Measurements from ENCODE around the gene UCN. TPM values are rescaled to one million over a fixed set of nuclear protein-coding genes. Genes with fewer than 3 reads are reported as not detected.

The UCN gene
- total RNA-seq, 1 donor from 2014 or later: not detected

- no peak overlapping the region for H3K4me3 ChIP-seq (ENCODE audit: low read depth, low read length)
- TF ChIP-seq CTCF (conservative IDR thresholded peaks at IDR 0.05; ENCODE audit: low read depth, low read length): no peak
Measured at GRCh38 chr2:27350106-27350693, 42.0 kb upstream of the UCN start.

GRCh38 chr2:27347641-27348040 lies 39.4 kb upstream of the UCN start:
- no peak for DNase-seq (ENCODE audit: low read depth)
- no peak for TF ChIP-seq CTCF (conservative IDR thresholded peaks at IDR 0.05; ENCODE audit: low read depth, low read length)
- H3K4me3 ChIP-seq (ENCODE audit: low read depth, low read length): no peak overlapping the region

More at GRCh38 chr2:27350106-27350693, 42.0 kb upstream of the UCN start:
- no peak for DNase-seq (ENCODE audit: low read depth)

GRCh38 chr2:27336173-27336572 lies 27.9 kb upstream of the UCN start:
- TF ChIP-seq CTCF (conservative IDR thresholded peaks at IDR 0.05; ENCODE audit: low read depth, low read length): no peak
- no peak overlapping the region for H3K4me3 ChIP-seq (ENCODE audit: low read depth, low read length)
- no peak for DNase-seq (ENCODE audit: low read depth)

- DNase-seq (ENCODE audit: low read depth): no peak
- no peak overlapping the region for H3K4me3 ChIP-seq (ENCODE audit: low read depth, low read length)
- TF ChIP-seq CTCF (conservative IDR thresholded peaks at IDR 0.05; ENCODE audit: low read depth, low read length): no peak
Measured at GRCh38 chr2:27335311-27335710, 27.1 kb upstream of the UCN start.

- TF ChIP-seq CTCF (conservative IDR thresholded peaks at IDR 0.05; ENCODE audit: low read depth, low read length): no peak
- no peak overlapping the region for H3K4me3 ChIP-seq (ENCODE audit: low read depth, low read length)
- DNase-seq (ENCODE audit: low read depth): no peak
Measured at GRCh38 chr2:27324720-27325119, 16.5 kb upstream of the UCN start.

- no peak for DNase-seq (ENCODE audit: low read depth)
- TF ChIP-seq CTCF (conservative IDR thresholded peaks at IDR 0.05; ENCODE audit: low read depth, low read length): no peak
- peak overlapping the region; percentile 80 for H3K4me3 ChIP-seq (ENCODE audit: low read depth, low read length)
Measured at GRCh38 chr2:27323596-27324285, 15.5 kb upstream of the UCN start.

All from epithelial cell of proximal tubule (primary cell).